ENCODE results near the gene TEX22. TPM values are rescaled to one million over a fixed set of nuclear protein-coding genes. Genes with fewer than 3 reads are reported as not detected.

The TEX22 gene
- total and polyA plus RNA-seq, 5 donors = 0.05 to 1.9 (median 0.61) TPM

DNA sequence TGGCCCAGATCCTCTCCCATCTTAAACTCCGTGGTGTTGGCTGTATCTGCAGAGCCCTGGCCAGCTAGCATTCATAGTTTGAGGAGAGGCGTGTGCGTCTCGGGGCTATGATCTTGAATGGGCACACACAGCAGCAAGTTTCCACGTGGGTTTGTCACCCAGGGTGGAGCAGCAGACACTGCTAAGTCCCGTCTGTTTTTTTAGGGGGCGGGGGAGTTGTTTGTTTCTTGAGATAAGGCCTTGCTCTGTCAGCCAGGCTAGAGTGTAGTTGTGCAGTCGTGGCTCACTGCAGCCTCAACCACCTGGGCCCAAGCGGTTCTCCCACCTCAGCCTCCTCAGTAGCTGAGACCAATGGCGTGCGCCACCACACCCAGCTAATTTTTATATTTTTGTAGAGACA, 20.1 kb upstream of the TEX22 start:
- Histone ChIP-seq H3K4me1 (ENCODE audit: control insufficient read depth, insufficient read depth, low read length) (no peaks in the 10 kb centered on the region), H3K27ac (ENCODE audit: low read length) (no peak overlapping the region), H3K4me3 (ENCODE audit: low read length) (no peak overlapping the region), H3K9me3 (ENCODE audit: control insufficient read depth, low read length) (no peaks in the 10 kb centered on the region), H3K27me3 (ENCODE audit: control insufficient read depth, insufficient read depth) (no peaks in the 10 kb centered on the region)
- WGBS = 76% methylated on average over 11 of the region's 11 CpGs
- ATAC-seq (no peak), DNase-seq (peak in 2 of 3 donors; percentile 9 to 23)
- intact Hi-C loops (cut with DNase I) = loop anchor here in 3 of 4 donors (5.0 to 10.0 kb wide), 3 partner anchors 107 to 154 kb away; partner anchors contain the start of genes CRIP1 (in 1 of the 3) and TMEM121 (in 1 of the 3)

DNA sequence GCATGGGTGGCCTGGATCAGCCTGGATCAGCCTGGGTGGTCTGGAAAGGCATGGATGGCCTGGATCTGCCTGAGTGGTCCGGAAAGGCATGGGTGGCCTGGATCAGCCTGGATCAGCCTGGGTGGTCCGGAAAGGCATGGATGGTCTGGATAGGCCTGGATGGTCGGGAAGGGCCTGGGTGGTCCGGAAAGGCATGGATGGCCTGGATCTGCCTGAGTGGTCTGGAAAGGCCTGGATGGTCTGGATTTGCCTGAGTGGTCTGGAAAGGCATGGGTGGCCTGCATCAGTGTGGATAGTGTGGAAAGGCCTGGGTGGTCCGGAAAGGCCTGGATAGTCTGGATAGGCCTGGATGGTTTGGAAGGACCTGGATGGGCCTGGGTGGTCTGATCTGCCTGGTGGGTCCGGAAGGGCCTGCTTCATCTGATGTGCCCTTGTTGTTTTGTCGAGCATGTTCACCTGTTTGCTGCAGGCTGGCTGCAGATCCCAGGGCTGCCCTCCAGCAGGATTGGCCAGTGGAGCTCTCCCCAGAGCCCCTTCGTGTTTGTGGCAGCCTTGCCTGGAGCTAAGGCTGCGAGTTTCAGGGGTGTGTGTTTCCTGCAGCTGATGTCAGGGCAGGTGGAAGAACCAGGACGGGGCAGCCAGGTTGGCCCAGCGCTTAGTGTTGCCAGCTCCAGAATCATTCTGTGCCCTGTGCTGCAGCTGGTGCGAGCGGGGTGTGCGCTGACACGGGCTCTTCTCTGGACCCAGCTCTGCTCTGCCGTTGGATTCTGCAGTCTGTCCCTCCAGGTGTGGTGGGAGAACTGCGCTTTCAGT, 19.3 kb upstream of the TEX22 start:
- intact Hi-C loops (cut with DNase I) = loop anchor here in 3 of 4 donors (5.0 to 10.0 kb wide), 3 partner anchors 106 to 153 kb away; partner anchors contain the start of genes CRIP1 (in 1 of the 3) and TMEM121 (in 1 of the 3)
- Histone ChIP-seq H3K9me3 (ENCODE audit: control insufficient read depth, low read length) (no peaks in the 10 kb centered on the region), H3K4me3 (ENCODE audit: low read length) (no peak overlapping the region), H3K27me3 (ENCODE audit: control insufficient read depth, insufficient read depth) (no peaks in the 10 kb centered on the region), H3K4me1 (ENCODE audit: control insufficient read depth, insufficient read depth, low read length) (no peaks in the 10 kb centered on the region), H3K27ac (ENCODE audit: low read length) (no peak overlapping the region)
- 95% methylated on average over 17 of the region's 17 CpGs for WGBS
- ATAC-seq (no peak), DNase-seq (peak in 2 of 3 donors; percentile 17 to 19)

DNA sequence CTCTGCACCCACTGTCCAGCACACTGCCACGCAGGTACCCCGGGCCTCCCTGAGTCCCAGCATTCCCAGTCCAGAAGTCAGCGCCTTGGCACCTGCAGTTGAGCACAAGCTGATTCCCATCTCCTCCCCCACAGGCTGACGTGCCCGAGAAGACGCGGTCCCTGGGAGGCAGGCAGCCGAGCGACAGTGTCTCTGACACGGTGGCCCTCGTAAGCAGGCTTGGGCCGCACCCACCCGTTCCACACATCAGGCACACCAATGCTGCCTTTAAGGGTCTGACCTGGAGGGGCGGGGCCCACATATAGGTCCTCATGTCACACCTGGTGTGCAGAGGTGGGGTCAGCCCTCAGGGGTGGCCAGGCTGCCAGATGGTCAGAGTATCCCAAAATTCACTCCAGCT, 18.4 kb upstream of the TEX22 start:
- WGBS = 93% methylated on average over 14 of the region's 14 CpGs
- Histone ChIP-seq H3K4me3 (ENCODE audit: low read length) (no peak overlapping the region), H3K27ac (ENCODE audit: low read length) (no peak overlapping the region), H3K9me3 (ENCODE audit: control insufficient read depth, low read length) (no peaks in the 10 kb centered on the region), H3K4me1 (ENCODE audit: control insufficient read depth, insufficient read depth, low read length) (no peaks in the 10 kb centered on the region), H3K27me3 (ENCODE audit: control insufficient read depth, insufficient read depth) (no peaks in the 10 kb centered on the region)
- ATAC-seq (no peak), DNase-seq (peak in 2 of 3 donors; percentile 28 to 56)
- intact Hi-C loops (cut with DNase I) = loop anchor here in 3 of 4 donors (5.0 to 10.0 kb wide), 3 partner anchors 105 to 152 kb away; partner anchors contain the start of genes CRIP1 (in 1 of the 3) and TMEM121 (in 1 of the 3)

DNA sequence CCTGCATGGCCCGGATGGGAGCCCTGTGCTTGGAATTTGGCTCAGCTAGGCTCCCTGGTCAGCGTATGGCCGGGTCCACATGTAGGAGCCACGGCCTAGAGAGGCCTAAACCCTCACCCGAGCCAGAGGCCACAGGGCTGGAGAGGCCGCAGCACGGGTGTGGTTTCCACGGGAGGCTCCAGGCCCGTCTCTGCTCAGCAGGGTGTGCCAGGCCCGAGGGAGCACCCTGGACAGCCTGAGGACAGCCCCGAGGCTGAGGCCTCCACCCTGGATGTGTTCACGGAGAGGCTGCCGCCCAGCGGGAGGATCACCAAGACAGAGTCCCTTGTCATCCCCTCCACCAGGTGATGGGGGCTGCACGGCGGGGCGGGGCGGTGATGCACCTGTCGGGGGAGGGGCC, 17.6 kb upstream of the TEX22 start:
- Histone ChIP-seq H3K4me1 (ENCODE audit: control insufficient read depth, insufficient read depth, low read length) (no peaks in the 10 kb centered on the region), H3K9me3 (ENCODE audit: control insufficient read depth, low read length) (no peaks in the 10 kb centered on the region), H3K27ac (ENCODE audit: low read length) (no peak overlapping the region), H3K27me3 (ENCODE audit: control insufficient read depth, insufficient read depth) (no peaks in the 10 kb centered on the region), H3K4me3 (ENCODE audit: low read length) (no peak overlapping the region)
- DNase-seq (peak; percentile 13 to 54 (median 47)), ATAC-seq (no peak)
- intact Hi-C loops (cut with DNase I) = no loop called here
- WGBS = 86% methylated on average over 19 of the region's 19 CpGs

DNA sequence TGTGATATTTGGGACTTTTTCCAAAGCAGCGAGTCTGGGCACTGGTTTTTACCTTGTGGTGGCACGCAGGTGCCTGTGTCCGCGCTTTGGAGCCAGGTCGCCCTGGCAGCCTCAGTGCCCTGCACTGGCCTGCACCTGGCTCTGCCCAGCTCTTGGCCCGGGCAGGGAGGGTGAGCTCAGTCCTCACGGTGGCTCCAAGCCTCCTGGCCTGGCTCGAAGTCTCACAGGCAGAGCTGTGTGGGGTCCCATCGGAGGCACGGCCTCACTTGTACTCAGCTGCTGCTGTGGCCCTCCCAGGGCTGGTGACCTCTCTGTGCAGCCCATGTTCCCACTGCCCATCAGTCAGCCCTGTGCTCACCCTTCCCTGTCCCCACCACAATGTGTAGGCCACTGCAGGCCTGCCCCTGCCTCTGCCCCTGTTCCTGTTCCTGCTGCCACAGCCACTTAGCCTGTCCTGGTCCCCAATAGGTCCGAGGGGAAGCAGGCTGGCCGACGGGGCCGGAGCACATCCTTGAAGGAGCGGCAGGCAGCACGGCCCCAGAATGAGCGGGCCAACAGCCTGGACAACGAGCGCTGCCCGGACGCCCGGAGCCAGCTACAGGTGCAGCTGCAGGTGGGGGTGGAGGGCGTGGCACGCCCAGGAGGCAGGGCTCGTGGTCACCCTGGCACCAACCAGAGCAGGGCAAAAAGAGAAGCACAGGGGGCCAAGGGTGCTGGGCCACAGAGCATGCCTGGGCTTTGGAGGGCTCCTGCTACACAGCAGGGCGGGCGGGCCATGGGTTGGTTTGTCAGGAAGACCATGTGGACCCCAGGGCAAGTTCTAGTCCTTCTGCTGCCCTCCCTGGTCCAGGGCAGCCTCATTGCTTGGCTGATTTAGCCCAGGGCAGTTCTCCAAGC, 16.6 kb upstream of the TEX22 start:
- Histone ChIP-seq H3K4me1 (ENCODE audit: control insufficient read depth, insufficient read depth, low read length) (no peaks in the 10 kb centered on the region), H3K27ac (ENCODE audit: low read length) (no peak overlapping the region), H3K9me3 (ENCODE audit: control insufficient read depth, low read length) (no peaks in the 10 kb centered on the region), H3K4me3 (ENCODE audit: low read length) (no peak overlapping the region), H3K27me3 (ENCODE audit: control insufficient read depth, insufficient read depth) (no peaks in the 10 kb centered on the region)
- no peak for ATAC-seq
- 90% methylated on average over 27 of the region's 27 CpGs for whole genome bisulfite sequencing
- intact Hi-C loops (cut with DNase I) = no loop called here
- DNase-seq = peak; percentile 16 to 50 (median 47)

DNA sequence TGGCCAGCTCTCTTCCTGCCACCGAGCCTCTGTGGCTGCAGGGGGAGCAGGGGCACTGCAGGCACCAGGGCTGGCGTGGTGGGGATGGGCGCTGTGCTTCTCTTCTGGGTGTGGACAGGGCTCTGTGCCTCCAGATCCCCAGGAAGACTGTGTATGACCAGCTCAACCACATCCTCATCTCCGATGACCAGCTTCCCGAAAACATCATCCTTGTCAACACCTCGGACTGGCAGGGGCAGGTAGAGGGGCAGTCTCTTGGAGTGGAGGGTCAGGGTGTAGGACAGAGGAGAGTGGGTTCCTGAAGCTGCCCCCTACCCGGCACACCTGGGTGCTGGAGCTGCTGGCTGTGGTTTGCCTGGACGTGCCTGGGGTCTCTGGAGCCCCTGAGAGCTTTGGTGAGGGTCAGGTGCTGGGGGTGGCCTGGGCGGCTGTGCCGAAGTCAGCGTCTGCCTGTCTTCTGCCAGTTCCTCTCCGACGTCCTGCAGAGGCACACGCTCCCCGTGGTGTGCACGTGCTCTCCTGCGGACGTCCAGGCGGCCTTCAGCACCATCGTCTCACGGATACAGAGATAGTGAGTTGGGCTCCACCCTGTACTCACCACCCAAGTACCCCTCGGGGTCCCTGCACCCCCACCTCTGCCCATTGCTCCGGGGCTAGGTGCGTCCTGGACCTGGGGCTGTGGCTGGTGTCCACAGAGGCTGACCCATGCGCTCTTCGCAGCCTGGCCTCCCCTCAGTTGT, 15.8 kb upstream of the TEX22 start:
- Histone ChIP-seq H3K27me3 (ENCODE audit: control insufficient read depth, insufficient read depth) (no peaks in the 10 kb centered on the region), H3K4me1 (ENCODE audit: control insufficient read depth, insufficient read depth, low read length) (no peaks in the 10 kb centered on the region), H3K9me3 (ENCODE audit: control insufficient read depth, low read length) (no peaks in the 10 kb centered on the region), H3K4me3 (ENCODE audit: low read length) (no peak overlapping the region), H3K27ac (ENCODE audit: low read length) (no peak overlapping the region)
- intact Hi-C loops (cut with DNase I) = no loop called here
- ATAC-seq (no peak), DNase-seq (peak in 2 of 3 donors; percentile 32 to 35)
- 91% methylated on average over 26 of the region's 26 CpGs for WGBS

DNA sequence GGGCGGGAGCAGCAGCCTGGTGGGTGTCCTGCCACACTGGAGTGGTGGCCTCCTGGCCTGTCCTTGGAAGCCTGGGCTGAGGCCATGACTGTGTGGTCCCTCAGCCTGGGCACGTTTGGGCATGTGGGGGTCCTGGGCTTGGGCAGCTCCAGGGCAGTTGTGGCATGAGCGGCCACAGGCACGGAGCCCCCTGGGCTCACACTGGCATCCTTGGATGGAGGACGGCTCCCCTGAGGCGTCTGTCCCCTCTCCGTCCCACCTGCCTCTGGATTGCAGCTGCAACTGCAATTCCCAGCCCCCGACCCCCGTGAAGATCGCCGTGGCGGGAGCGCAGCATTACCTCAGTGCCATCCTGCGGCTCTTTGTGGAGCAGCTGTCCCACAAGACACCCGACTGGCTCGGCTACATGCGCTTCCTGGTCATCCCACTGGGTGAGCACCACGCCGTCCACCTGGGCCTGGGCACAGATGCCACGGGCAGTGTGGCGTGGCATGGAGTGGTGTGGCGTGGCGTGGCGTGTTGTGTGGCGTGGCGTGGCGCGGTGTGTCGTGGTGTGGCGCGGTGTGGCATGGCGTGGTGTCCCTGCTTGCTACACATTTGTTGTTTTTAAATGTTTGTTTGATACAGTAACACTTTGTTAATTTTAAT, 15.1 kb upstream of the TEX22 start:
- 98% methylated on average over 32 of the region's 32 CpGs for WGBS
- H3K4me3 ChIP-seq (ENCODE audit: low read length) = no peak overlapping the region
- no peaks in the 10 kb centered on the region for H3K9me3 ChIP-seq (ENCODE audit: control insufficient read depth, low read length)
- H3K27me3 ChIP-seq (ENCODE audit: control insufficient read depth, insufficient read depth) = no peaks in the 10 kb centered on the region
- H3K4me1 ChIP-seq (ENCODE audit: control insufficient read depth, insufficient read depth, low read length) = no peaks in the 10 kb centered on the region
- DNase-seq = peak; percentile 15 to 51 (median 48)
- intact Hi-C loops (cut with DNase I) = no loop called here
- no peak for ATAC-seq
- H3K27ac ChIP-seq (ENCODE audit: low read length) = no peak overlapping the region

DNA sequence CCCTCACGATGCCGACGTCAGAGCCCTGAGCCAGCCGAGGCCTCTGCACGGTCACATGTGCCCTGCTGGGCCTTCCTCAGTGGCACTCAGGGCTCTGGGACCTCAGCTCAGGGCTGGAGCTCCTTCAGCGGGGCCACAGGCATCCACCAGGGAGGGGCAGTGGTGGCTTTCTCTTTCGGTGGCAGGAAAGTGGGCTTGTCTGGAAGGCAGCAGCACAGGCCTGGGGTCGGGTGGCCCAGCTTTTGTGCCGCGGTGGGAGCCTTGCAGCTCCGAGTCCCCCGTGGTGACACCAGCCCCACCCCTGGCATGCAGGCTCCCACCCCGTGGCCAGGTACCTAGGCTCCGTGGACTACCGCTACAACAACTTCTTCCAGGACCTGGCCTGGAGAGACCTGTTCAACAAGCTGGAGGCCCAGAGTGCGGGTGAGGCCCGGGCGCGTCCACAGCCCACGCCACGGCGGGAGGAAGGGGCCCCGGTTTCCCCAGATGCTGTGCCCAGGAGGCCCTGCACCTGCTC, 14.2 kb upstream of the TEX22 start:
- H3K9me3 ChIP-seq (ENCODE audit: control insufficient read depth, low read length) = no peaks in the 10 kb centered on the region
- H3K4me1 ChIP-seq (ENCODE audit: control insufficient read depth, insufficient read depth, low read length) = no peaks in the 10 kb centered on the region
- DNase-seq = peak in 2 of 3 donors; percentile 42 to 47
- intact Hi-C loops (cut with DNase I) = no loop called here
- no peak overlapping the region for H3K27ac ChIP-seq (ENCODE audit: low read length)
- no peak overlapping the region for H3K4me3 ChIP-seq (ENCODE audit: low read length)
- ATAC-seq = no peak
- 95% methylated on average over 23 of the region's 23 CpGs for WGBS
- H3K27me3 ChIP-seq (ENCODE audit: control insufficient read depth, insufficient read depth) = no peaks in the 10 kb centered on the region

DNA sequence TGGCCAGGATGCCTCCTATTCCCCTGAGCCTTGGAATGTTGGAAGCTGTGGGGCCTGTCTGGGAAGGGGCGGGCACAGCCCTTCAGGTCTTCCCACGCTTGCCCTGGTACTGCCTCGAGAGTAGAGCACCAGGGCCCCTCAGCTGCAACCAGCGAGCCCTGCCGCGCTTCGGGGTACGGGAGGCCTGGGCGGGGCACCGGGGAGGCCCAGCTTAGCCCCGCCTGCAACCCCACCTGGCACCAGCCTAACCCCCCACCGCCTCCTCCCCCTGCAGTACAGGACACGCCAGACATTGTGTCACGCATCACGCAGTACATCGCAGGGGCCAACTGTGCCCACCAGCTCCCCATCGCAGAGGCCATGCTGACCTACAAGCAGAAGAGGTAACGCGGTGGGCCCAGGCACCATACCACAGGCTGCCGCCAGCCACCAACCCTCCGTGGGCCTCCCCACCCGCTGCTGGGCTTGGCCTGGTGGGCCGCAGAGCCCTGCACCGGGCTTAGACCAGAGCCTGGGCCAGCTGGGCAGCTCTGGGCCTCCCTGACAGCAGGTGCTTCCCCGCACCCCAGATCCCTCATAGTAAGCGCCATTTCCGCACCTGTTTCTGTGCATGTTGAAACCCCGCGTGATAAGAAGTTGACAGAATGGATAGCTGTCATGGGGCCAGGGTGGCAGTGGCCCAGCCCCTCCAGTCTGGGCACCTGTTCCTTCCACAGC, 13.6 kb upstream of the TEX22 start:
- peak in 2 of 3 donors; percentile 37 to 38 for DNase-seq
- H3K27me3 ChIP-seq (ENCODE audit: control insufficient read depth, insufficient read depth) = no peaks in the 10 kb centered on the region
- intact Hi-C loops (cut with DNase I) = no loop called here
- H3K4me1 ChIP-seq (ENCODE audit: control insufficient read depth, insufficient read depth, low read length) = no peaks in the 10 kb centered on the region
- H3K27ac ChIP-seq (ENCODE audit: low read length) = no peak overlapping the region
- no peak overlapping the region for H3K4me3 ChIP-seq (ENCODE audit: low read length)
- H3K9me3 ChIP-seq (ENCODE audit: control insufficient read depth, low read length) = no peaks in the 10 kb centered on the region
- no peak for ATAC-seq
- WGBS = 95% methylated on average over 29 of the region's 29 CpGs

Data from right cardiac atrium (tissue), 5 donors.